HCT116 (cell line): ENCODE data around the gene PHF20. TPM values are rescaled to one million over a fixed set of nuclear protein-coding genes. Genes with fewer than 3 reads are reported as not detected.
"Not testable (repeated sequence)": the region's sequence is repeated elsewhere in the genome, so short reads cannot be mapped to it uniquely, and the experiment has no call there.

Experiments
- ATAC-seq: fragments of 200-7000 bp; cut with Tn5 transposase; 2 replicates; pipeline ENCODE4 v1.9.1; 2020; ENCODE audit warnings: mild to moderate bottlenecking, moderate library complexity
- BruUV-seq: library from RNA; stranded (reverse); fragments of 400-500 nt; replicated peaks from 2 replicates; lab custom pipeline; 2021; lab: Mats Ljungman, UMichigan
- CTCF ChIA-PET: fragments of 300-600 bp; sonication (Branson Sonifier 250); formaldehyde crosslinking; loops from one replicate; lab custom pipeline; 2021; ENCODE audit warnings: antibody characterized with exemption; lab: Charles Lee
- POLR2A ChIA-PET: fragments of 300-600, 350-600 bp; sonication (Branson Sonifier 250); formaldehyde crosslinking; loops from one replicate; lab custom pipeline; 2021; ENCODE audit warnings: antibody characterized with exemption; lab: Charles Lee
- RAD21 ChIA-PET, 2 experiments: fragments of 300-600 bp; sonication (Branson Sonifier 250); formaldehyde crosslinking; loops; one replicate each; lab custom pipeline; 2023; ENCODE audit warnings: low total read pairs in 2 of 2; ENCODE audit not compliant: uncharacterized antibody in 2 of 2, unreplicated experiment in 2 of 2, low non-redundant PET in 1 of 2; lab: Charles Lee
- DNase-seq: peaks from one replicate; pipeline ENCODE4 v3.0.0-alpha.2; 2010; ENCODE audit warnings: low read depth, low spot score
- H2AFZ ChIP-seq: fragments of 200-600 bp; shearing (Covaris generic), sonication (generic); 2 replicates; pipeline ENCODE4 v1.6.1; 2017; ENCODE audit warnings: low read depth, mixed run types, mixed read lengths, antibody characterized with exemption, low read length; ENCODE audit not compliant: poor library complexity, severe bottlenecking
- H3K27ac ChIP-seq: 2 replicates; pipeline ENCODE4 v1.5.1; 2012; ENCODE audit warnings: low read depth, low read length
- H3K27me3 ChIP-seq: fragments of 200-600 bp; sonication (generic); 2 replicates; pipeline ENCODE4 v1.6.1; 2016; ENCODE audit warnings: mixed run types, low read length, mixed read lengths; ENCODE audit not compliant: insufficient read depth
- H3K36me3 ChIP-seq, 2 experiments: fragments of 200-500 bp in 1 of 2; fragments of 200-600 bp in 1 of 2; sonication (Bioruptor generic) in 1 of 2; sonication (generic) in 1 of 2; 2 replicates each; pipeline versions ENCODE4 v1.5.1 to v1.6.1; 2014 to 2016; ENCODE audit warnings: low read length in 2 of 2, inconsistent platforms in 1 of 2, mixed read lengths in 1 of 2, mixed run types in 1 of 2; ENCODE audit not compliant: insufficient read depth in 2 of 2, control insufficient read depth in 1 of 2
- H3K4me1 ChIP-seq, 2 experiments: fragments of 200-600 bp in 1 of 2; sonication (generic) in 1 of 2; 2 replicates each; pipeline versions ENCODE4 v1.5.1 to v1.6.1; 2012 to 2017; ENCODE audit warnings: low read length in 2 of 2, inconsistent platforms in 1 of 2, mild to moderate bottlenecking in 1 of 2, mixed read lengths in 1 of 2, mixed run types in 1 of 2, moderate library complexity in 1 of 2; ENCODE audit not compliant: insufficient read depth in 2 of 2, control insufficient read depth in 1 of 2
- H3K4me2 ChIP-seq: fragments of 200-600 bp; sonication (generic); 2 replicates; pipeline ENCODE4 v1.6.1; 2017; ENCODE audit warnings: mixed run types, low read length, mixed read lengths
- H3K4me3 ChIP-seq, 2 experiments: fragments of 200-600 bp in 1 of 2; sonication (generic) in 1 of 2; replicated peaks in 1 of 2; 2 replicates each; pipeline ENCODE4 v1.5.1; 2011 to 2016; ENCODE audit warnings: low read length in 2 of 2, control low read depth in 1 of 2, low read depth in 1 of 2, mild to moderate bottlenecking in 1 of 2, mixed read lengths in 1 of 2, mixed run types in 1 of 2
- H3K79me2 ChIP-seq: fragments of 200-600 bp; sonication (generic); 2 replicates; pipeline ENCODE4 v1.6.1; 2017; ENCODE audit warnings: mild to moderate bottlenecking, mixed run types, low read length, moderate library complexity, mixed read lengths; ENCODE audit not compliant: insufficient read depth
- H3K9ac ChIP-seq: fragments of 200-600 bp; sonication (generic); 2 replicates; pipeline ENCODE4 v1.6.1; 2016; ENCODE audit warnings: low read length, mixed read lengths
- H3K9me2 ChIP-seq: fragments of 200-600 bp; sonication (generic), shearing (Covaris generic); 2 replicates; pipeline ENCODE4 v1.6.1; 2017; ENCODE audit warnings: mixed run types, mild to moderate bottlenecking, moderate library complexity; ENCODE audit not compliant: insufficient read depth
- H3K9me3 ChIP-seq, 2 experiments: fragments of 200-500 bp in 1 of 2; fragments of 200-600 bp in 1 of 2; sonication (Bioruptor generic) in 1 of 2; sonication (generic) in 1 of 2; 2 replicates each; pipeline ENCODE4 v1.6.1; 2014 to 2017; ENCODE audit warnings: low read length in 2 of 2, mixed read lengths in 2 of 2, inconsistent platforms in 1 of 2, low read depth in 1 of 2, mild to moderate bottlenecking in 1 of 2, mixed run types in 1 of 2, moderate library complexity in 1 of 2; ENCODE audit not compliant: control insufficient read depth in 1 of 2, insufficient read depth in 1 of 2
- H4K20me1 ChIP-seq: fragments of 200-600 bp; sonication (generic), shearing (Covaris generic); 2 replicates; pipeline ENCODE4 v1.6.1; 2017; ENCODE audit warnings: mixed run types, mild to moderate bottlenecking, moderate library complexity; ENCODE audit not compliant: insufficient read depth
- CEBPB ChIP-seq: IDR thresholded peaks from 2 replicates; pipeline ENCODE4 v1.6.1; 2012; ENCODE audit warnings: low read depth
- POLR2A ChIP-seq: IDR thresholded peaks from 2 replicates; pipeline ENCODE4 v1.7.0; 2011; ENCODE audit warnings: borderline replicate concordance; ENCODE audit not compliant: insufficient read depth, insufficient read length; ENCODE audit errors: extremely low read depth
- POLR2AphosphoS5 ChIP-seq: IDR thresholded peaks from 2 replicates; pipeline ENCODE4 v1.6.1; 2011; ENCODE audit warnings: mild to moderate bottlenecking, low read depth, low read length, moderate library complexity
- ZBTB33 ChIP-seq: IDR thresholded peaks from 2 replicates; pipeline ENCODE4 v1.6.1; 2011; ENCODE audit warnings: mild to moderate bottlenecking, low read length, moderate library complexity; ENCODE audit not compliant: insufficient replicate concordance; ENCODE audit errors: extremely low read depth
- intact Hi-C: fragments of 100-400 bp; cut with micrococcal nuclease; formaldehyde crosslinking; loops from 2 replicates; pipeline ENCODE4 v1.10.0; 2022
- total RNA-seq: library from RNA; stranded (reverse); gene quantifications from one replicate; pipeline ENCODE4 v1.2.1, GENCODE V29; 2021; ENCODE audit not compliant: unreplicated experiment
- TF ChIP-seq, protein P1 (sequence below), 3 experiments: fragments of 200-600 bp in 1 of 3; sonication (generic) in 1 of 3; IDR thresholded peaks in 2 of 3; conservative IDR thresholded peaks in 1 of 3; 2 replicates each; pipeline ENCODE4 v1.5.1; 2012 to 2017; ENCODE audit warnings: low read depth in 2 of 3, low read length in 2 of 3, antibody characterized with exemption in 1 of 3, borderline replicate concordance in 1 of 3, control low read depth in 1 of 3, mild to moderate bottlenecking in 1 of 3, mixed read lengths in 1 of 3, mixed run types in 1 of 3, moderate library complexity in 1 of 3; ENCODE audit not compliant: insufficient read depth in 1 of 3
- TF ChIP-seq, protein P2 (sequence below): IDR thresholded peaks from 2 replicates; pipeline ENCODE4 v1.6.1; 2012
- TF ChIP-seq, protein P3 (sequence below): IDR thresholded peaks from 2 replicates; pipeline ENCODE4 v1.6.1; 2012

Gene PHF20
- total RNA-seq, 1 experiment from 2014 or later, result 40.8 TPM

- BruUV-seq, result no TSS peak
- no peak overlapping the region for H3K4me3 ChIP-seq
- H3K4me2 ChIP-seq, result no peak overlapping the region
- H3K9ac ChIP-seq, result no peak overlapping the region
- no peaks in the 10 kb centered on the region for H4K20me1 ChIP-seq
- ChIA-PET CTCF (no interaction called here), RAD21 (no interaction called here), POLR2A (no interaction called here)
- ATAC-seq (no peak), DNase-seq (no peak)
- no peaks in the 10 kb centered on the region for H3K79me2 ChIP-seq
- no peak overlapping the region for H2AFZ ChIP-seq
- H3K36me3 ChIP-seq, result no peaks in the 10 kb centered on the region
- no peak for TF ChIP-seq POLR2A
- TF ChIP-seq CEBPB, result no peak
- TF ChIP-seq POLR2AphosphoS5, result no peak
- TF ChIP-seq, protein P1, sequence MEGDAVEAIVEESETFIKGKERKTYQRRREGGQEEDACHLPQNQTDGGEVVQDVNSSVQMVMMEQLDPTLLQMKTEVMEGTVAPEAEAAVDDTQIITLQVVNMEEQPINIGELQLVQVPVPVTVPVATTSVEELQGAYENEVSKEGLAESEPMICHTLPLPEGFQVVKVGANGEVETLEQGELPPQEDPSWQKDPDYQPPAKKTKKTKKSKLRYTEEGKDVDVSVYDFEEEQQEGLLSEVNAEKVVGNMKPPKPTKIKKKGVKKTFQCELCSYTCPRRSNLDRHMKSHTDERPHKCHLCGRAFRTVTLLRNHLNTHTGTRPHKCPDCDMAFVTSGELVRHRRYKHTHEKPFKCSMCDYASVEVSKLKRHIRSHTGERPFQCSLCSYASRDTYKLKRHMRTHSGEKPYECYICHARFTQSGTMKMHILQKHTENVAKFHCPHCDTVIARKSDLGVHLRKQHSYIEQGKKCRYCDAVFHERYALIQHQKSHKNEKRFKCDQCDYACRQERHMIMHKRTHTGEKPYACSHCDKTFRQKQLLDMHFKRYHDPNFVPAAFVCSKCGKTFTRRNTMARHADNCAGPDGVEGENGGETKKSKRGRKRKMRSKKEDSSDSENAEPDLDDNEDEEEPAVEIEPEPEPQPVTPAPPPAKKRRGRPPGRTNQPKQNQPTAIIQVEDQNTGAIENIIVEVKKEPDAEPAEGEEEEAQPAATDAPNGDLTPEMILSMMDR (IDR thresholded peaks at IDR 0.05 in 2 of 3, conservative IDR thresholded peaks at IDR 0.05 in 1 of 3; ENCODE audit: borderline replicate concordance in 1 of 3, insufficient read depth in 1 of 3, low read depth in 2 of 3, low read length in 2 of 3), result no peak
- TF ChIP-seq, protein P2, sequence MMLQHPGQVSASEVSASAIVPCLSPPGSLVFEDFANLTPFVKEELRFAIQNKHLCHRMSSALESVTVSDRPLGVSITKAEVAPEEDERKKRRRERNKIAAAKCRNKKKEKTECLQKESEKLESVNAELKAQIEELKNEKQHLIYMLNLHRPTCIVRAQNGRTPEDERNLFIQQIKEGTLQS, result no peak
- TF ChIP-seq, protein P3, sequence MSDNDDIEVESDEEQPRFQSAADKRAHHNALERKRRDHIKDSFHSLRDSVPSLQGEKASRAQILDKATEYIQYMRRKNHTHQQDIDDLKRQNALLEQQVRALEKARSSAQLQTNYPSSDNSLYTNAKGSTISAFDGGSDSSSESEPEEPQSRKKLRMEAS, result no peak
- TF ChIP-seq ZBTB33, result no peak
- TF ChIP-seq, all 23 proteins: peak for 0
- H3K27me3 ChIP-seq, result no peaks in the 10 kb centered on the region
- no peaks in the 10 kb centered on the region for H3K9me2 ChIP-seq
- no peak overlapping the region for H3K27ac ChIP-seq
- no peaks in the 10 kb centered on the region for H3K9me3 ChIP-seq
- intact Hi-C loops, result no loop called here
- peaks cover 0 to 17% of the 10 kb centered on the region in 2 experiments; a peak in 2 of 4 replicates for H3K4me1 ChIP-seq
Observed at GRCh38 chr20:35899064-35899463, 127.2 kb downstream of the PHF20 start.

GRCh38 chr20:35901230-35901629 lies 129.4 kb downstream of the PHF20 start:
- H3K79me2 ChIP-seq, BruUV-seq, DNase-seq, H3K9me3 ChIP-seq, H3K9me2 ChIP-seq, intact Hi-C loops, ATAC-seq, H3K4me3 ChIP-seq, RAD21 ChIA-PET, H4K20me1 ChIP-seq, H3K36me3 ChIP-seq, H3K27me3 ChIP-seq, H2AFZ ChIP-seq, H3K27ac ChIP-seq: not testable (repeated sequence)
- peak overlapping the region; percentile 53 for H3K4me2 ChIP-seq
- CTCF ChIA-PET, result interaction anchor here (1.5 kb wide), 1 partner anchor 17 kb away, joined by 8 read pairs; no protein-coding TSS in a partner anchor
- POLR2A ChIA-PET, result interaction anchor here (1.1 kb wide), 1 partner anchor 159 kb away, joined by 5 read pairs; the partner anchor contains the start of gene RBM39
- H3K4me1 ChIP-seq, result peaks cover 0 to 17% of the 10 kb centered on the region in 2 experiments; a peak in 2 of 4 replicates
- H3K9ac ChIP-seq, result peak overlapping the region; percentile 34; the same call in 1 of the 2 replicates
